ENCODE results near the gene USP50.

The USP50 gene

DNA sequence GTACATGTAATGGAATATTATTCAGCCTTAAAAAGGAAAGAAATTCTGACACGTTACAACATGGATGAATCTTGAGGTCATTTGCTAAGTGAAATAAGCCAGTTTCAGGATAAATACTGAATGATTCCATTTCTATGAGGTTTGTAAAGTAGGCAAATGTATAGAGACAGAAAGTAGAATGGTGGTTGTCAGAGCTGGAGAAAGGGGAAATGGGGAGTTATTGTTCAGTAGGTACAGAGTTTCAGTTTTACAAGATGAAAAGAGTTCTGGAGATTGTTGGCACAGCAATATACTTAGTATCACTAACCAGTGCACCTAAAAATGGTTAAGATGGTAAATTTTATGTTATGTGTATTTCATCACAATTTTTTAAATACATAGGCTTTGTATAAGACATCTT lies 61.7 kb downstream of the USP50 start:
- Histone ChIP-seq H3K9me3 (ENCODE audit: control insufficient read depth in 2 of 2, low read length in 2 of 2) (no peaks in the 10 kb centered on the region), H3K4me1 (ENCODE audit: control insufficient read depth in 2 of 2, insufficient read depth in 2 of 2, low read length in 2 of 2) (no peaks in the 10 kb centered on the region), H3K27ac (ENCODE audit: low read depth in 2 of 2, low read length in 2 of 2) (no peak overlapping the region), H3K36me3 (ENCODE audit: control insufficient read depth in 2 of 2, insufficient read depth in 2 of 2, low read length in 2 of 2) (peaks cover 46 to 55% of the 10 kb centered on the region in 2 donors), H3K4me3 (ENCODE audit: low read length in 2 of 2) (no peak overlapping the region), H3K9ac (ENCODE audit: low read depth in 1 of 2, low read length in 2 of 2) (no peak overlapping the region), H3K27me3 (ENCODE audit: control insufficient read depth in 2 of 2, insufficient read depth in 2 of 2, low read length in 2 of 2) (no peaks in the 10 kb centered on the region)

DNA sequence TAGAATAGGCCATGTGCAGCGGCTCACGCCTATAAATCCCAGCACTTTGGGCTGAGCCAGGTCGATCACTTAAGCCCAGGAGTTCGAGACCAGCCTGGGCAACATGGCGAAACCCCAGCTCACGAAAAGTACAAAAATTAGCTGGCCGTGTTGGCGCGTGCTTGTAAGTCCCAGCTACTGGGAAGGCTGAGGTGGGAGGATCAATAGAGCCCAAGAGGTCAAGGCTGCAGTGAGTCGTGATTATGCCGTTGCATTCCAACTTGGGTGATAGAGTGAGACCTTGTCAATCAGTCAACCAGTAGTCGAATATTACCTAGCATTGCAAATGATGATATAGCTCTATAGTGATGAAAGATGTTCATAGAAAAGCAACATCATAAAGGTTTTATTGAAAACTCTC lies 70.3 kb downstream of the USP50 start:
- Histone ChIP-seq H3K4me3 (ENCODE audit: low read length in 2 of 2) (no peak overlapping the region), H3K4me1 (ENCODE audit: control insufficient read depth in 2 of 2, insufficient read depth in 2 of 2, low read length in 2 of 2) (no peaks in the 10 kb centered on the region), H3K9ac (ENCODE audit: low read depth in 1 of 2, low read length in 2 of 2) (no peak overlapping the region), H3K27ac (ENCODE audit: low read depth in 2 of 2, low read length in 2 of 2) (no peak overlapping the region), H3K9me3 (ENCODE audit: control insufficient read depth in 2 of 2, low read length in 2 of 2) (no peaks in the 10 kb centered on the region), H3K36me3 (ENCODE audit: control insufficient read depth in 2 of 2, insufficient read depth in 2 of 2, low read length in 2 of 2) (peaks cover 44 to 45% of the 10 kb centered on the region in 2 donors), H3K27me3 (ENCODE audit: control insufficient read depth in 2 of 2, insufficient read depth in 2 of 2, low read length in 2 of 2) (no peaks in the 10 kb centered on the region)

DNA sequence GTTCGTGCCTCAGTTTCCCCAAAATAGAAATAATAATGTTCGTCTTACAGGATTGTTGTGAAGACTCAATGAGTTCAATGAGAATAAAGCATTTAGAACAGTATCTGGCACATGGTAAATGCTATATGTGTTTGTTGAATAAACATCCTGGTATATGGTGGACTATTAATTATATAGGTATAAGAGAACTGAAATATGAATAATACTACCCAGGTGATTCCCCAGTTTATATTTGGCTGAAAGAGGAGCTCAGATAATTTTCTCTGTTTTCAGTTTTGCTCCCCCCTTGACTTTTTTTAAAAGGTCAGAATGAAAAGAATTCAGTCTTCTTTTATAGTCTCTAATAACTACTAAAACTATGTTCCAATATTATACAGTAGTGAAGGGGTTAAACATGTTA lies 75.4 kb downstream of the USP50 start:
- H3K27me3 ChIP-seq (ENCODE audit: control insufficient read depth in 2 of 2, insufficient read depth in 2 of 2, low read length in 2 of 2) = no peaks in the 10 kb centered on the region
- no peak overlapping the region for H3K27ac ChIP-seq (ENCODE audit: low read depth in 2 of 2, low read length in 2 of 2)
- no peak overlapping the region for H3K9ac ChIP-seq (ENCODE audit: low read depth in 1 of 2, low read length in 2 of 2)
- peaks cover 25 to 37% of the 10 kb centered on the region in 2 donors for H3K36me3 ChIP-seq (ENCODE audit: control insufficient read depth in 2 of 2, insufficient read depth in 2 of 2, low read length in 2 of 2)
- no peaks in the 10 kb centered on the region for H3K4me1 ChIP-seq (ENCODE audit: control insufficient read depth in 2 of 2, insufficient read depth in 2 of 2, low read length in 2 of 2)
- H3K9me3 ChIP-seq (ENCODE audit: control insufficient read depth in 2 of 2, low read length in 2 of 2) = no peaks in the 10 kb centered on the region
- H3K4me3 ChIP-seq (ENCODE audit: low read length in 2 of 2) = no peak overlapping the region

DNA sequence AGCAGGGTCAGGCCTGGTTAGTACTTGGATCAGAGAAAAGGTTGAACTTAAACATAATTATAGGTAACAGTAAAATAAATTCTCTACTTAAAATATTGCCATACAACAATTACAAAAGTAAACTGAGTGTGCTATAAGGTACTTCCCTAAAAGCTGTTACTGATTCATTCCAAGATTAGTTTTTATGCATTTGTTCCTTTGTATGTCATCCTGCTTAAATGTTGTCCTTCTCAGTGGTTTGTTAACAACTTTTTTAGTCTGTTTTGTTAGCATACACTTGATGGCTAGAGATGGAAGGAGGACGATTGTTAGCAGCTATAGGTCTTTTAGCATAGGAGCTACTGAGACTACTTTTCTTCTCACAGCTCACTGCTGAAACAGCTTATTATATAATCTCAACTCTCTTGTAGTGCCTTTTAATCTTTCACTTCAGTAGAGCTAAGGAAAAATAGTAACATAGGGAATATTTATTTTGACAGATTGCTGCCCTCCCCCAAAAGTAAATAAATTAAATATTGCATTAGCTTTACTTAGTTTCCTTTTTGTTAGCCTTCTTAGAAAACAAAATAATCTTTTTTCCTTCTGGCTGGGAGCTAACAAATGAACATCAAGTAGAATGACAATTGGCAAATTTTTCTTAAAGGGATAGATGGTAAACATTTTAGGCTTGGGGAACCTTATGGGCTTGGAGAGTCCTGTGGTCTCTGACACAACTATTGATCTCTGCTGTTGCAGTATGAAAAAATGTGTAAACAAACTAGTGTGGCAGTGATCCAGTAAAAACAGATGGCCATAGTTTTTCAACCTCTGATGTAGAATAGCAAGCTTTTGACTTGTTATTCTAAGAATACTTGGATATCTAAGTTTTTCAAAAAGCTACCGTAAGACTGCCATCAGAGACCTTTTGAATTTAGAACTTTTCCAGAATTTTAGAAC lies 82.8 kb downstream of the USP50 start:
- no peak overlapping the region for H3K4me3 ChIP-seq (ENCODE audit: low read length in 2 of 2)
- no peaks in the 10 kb centered on the region for H3K9me3 ChIP-seq (ENCODE audit: control insufficient read depth in 2 of 2, low read length in 2 of 2)
- no peak overlapping the region for H3K9ac ChIP-seq (ENCODE audit: low read depth in 1 of 2, low read length in 2 of 2)
- H3K36me3 ChIP-seq (ENCODE audit: control insufficient read depth in 2 of 2, insufficient read depth in 2 of 2, low read length in 2 of 2) = peaks cover 36 to 45% of the 10 kb centered on the region in 2 donors
- no peak overlapping the region for H3K27ac ChIP-seq (ENCODE audit: low read depth in 2 of 2, low read length in 2 of 2)
- H3K4me1 ChIP-seq (ENCODE audit: control insufficient read depth in 2 of 2, insufficient read depth in 2 of 2, low read length in 2 of 2) = no peaks in the 10 kb centered on the region
- H3K27me3 ChIP-seq (ENCODE audit: control insufficient read depth in 2 of 2, insufficient read depth in 2 of 2, low read length in 2 of 2) = no peaks in the 10 kb centered on the region

DNA sequence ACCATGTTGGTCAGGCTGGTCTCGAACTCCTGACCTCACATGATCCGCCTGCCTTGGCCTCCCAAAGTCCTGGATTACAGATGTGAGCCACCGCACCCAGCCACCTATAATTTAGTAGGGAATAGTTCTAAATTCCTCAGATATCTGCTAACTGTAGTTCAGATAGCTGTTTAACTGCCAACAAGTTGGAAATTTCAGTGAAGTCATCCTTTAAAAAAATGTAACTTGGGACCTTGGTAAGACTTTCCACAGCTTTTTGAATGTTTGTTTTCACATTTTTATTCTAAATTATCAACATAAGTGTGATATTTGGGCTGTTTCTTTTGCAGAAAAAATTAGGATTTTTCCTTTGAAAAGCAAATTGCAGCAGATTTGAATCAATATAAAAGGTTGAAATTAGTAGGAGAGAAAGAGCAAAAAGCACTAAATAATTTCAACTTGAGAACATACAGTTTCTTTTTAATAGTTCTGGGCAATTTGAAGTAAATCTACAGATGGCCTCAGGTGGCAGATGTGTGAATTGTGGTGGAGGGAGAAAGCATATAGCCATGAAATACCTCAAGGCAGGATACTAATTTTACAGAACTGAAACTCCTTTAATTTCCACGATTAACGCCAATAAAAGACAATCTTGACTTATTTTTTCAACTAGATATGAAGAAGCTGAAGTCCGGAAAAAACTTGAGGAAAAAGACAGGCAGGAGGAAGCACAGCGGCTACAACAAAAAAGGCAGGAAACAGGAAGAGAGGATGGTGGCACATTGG lies 87.9 kb downstream of the USP50 start:
- H3K4me3 ChIP-seq (ENCODE audit: low read length in 2 of 2) = no peak overlapping the region
- H3K27me3 ChIP-seq (ENCODE audit: control insufficient read depth in 2 of 2, insufficient read depth in 2 of 2, low read length in 2 of 2) = no peaks in the 10 kb centered on the region
- peaks cover 34 to 39% of the 10 kb centered on the region in 2 donors for H3K36me3 ChIP-seq (ENCODE audit: control insufficient read depth in 2 of 2, insufficient read depth in 2 of 2, low read length in 2 of 2)
- no peak overlapping the region for H3K9ac ChIP-seq (ENCODE audit: low read depth in 1 of 2, low read length in 2 of 2)
- no peak overlapping the region for H3K27ac ChIP-seq (ENCODE audit: low read depth in 2 of 2, low read length in 2 of 2)
- no peaks in the 10 kb centered on the region for H3K9me3 ChIP-seq (ENCODE audit: control insufficient read depth in 2 of 2, low read length in 2 of 2)
- H3K4me1 ChIP-seq (ENCODE audit: control insufficient read depth in 2 of 2, insufficient read depth in 2 of 2, low read length in 2 of 2) = no peaks in the 10 kb centered on the region

DNA sequence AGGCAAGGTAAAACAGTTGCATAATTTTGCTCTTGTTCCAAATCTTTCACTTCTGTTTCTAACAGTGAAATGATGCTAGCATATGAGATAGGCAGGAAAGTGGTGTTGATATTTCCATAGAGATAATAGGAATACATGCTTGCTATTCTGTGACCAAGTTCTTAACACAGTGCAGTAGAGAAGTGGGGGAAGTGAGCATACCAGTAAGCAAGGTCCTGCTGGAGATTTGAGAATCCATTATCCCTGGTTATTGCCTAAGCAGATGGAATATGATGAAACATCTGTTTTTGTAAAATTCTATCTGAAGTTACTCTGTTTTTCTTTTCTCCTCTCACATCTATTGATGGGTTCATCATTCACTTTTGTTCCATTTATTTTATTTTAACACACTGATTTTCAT lies 93.5 kb downstream of the USP50 start:
- peaks cover 20 to 32% of the 10 kb centered on the region in 2 donors for H3K36me3 ChIP-seq (ENCODE audit: control insufficient read depth in 2 of 2, insufficient read depth in 2 of 2, low read length in 2 of 2)
- H3K9ac ChIP-seq (ENCODE audit: low read depth in 1 of 2, low read length in 2 of 2) = no peak overlapping the region
- no peak overlapping the region for H3K4me3 ChIP-seq (ENCODE audit: low read length in 2 of 2)
- no peaks in the 10 kb centered on the region for H3K9me3 ChIP-seq (ENCODE audit: control insufficient read depth in 2 of 2, low read length in 2 of 2)
- no peak overlapping the region for H3K27ac ChIP-seq (ENCODE audit: low read depth in 2 of 2, low read length in 2 of 2)
- H3K27me3 ChIP-seq (ENCODE audit: control insufficient read depth in 2 of 2, insufficient read depth in 2 of 2, low read length in 2 of 2) = no peaks in the 10 kb centered on the region
- no peaks in the 10 kb centered on the region for H3K4me1 ChIP-seq (ENCODE audit: control insufficient read depth in 2 of 2, insufficient read depth in 2 of 2, low read length in 2 of 2)

Data from mucosa of rectum (tissue), 2 donors.